GM19328 (cell line): Measurements from ENCODE around the gene SLC12A5.

ENCODE experiments used
- ATAC-seq: cut with Tn5 transposase; IDR thresholded peaks from one replicate; pipeline ENCODE4 v1.9.1; 2021; ENCODE audit warnings: mild to moderate bottlenecking, moderate library complexity; ENCODE audit not compliant: unreplicated experiment

The SLC12A5 gene

GRCh38 chr20:46006022-46006705 lies 22.9 kb upstream of the SLC12A5 start:
- ATAC-seq: no peak

- ATAC-seq: no peak
Observed at GRCh38 chr20:46006964-46007363, 22.1 kb upstream of the SLC12A5 start.

DNA sequence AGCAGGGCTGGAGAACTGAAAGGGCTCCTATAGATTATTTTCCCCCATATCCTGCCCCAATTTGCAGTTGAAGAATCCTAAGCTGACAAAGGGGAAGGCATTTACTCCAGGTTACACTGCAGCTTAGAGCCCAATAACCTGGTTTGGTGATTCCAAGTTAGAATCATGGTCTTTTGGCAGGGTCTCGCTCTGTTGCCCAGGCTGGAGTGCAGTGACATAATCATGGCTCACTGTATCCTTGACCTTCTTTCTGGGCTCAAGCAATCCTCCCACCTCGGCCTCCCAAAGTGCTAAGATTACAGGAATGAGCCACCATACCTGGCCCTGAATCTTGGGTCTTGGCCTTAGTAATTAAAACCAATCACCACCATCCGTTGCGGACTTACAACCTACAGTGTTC lies 21.3 kb upstream of the SLC12A5 start:
- no peak for ATAC-seq

GRCh38 chr20:46009816-46010215 lies 19.2 kb upstream of the SLC12A5 start:
- no peak for ATAC-seq

GRCh38 chr20:46010491-46011391 lies 18.3 kb upstream of the SLC12A5 start:
- no peak for ATAC-seq

DNA sequence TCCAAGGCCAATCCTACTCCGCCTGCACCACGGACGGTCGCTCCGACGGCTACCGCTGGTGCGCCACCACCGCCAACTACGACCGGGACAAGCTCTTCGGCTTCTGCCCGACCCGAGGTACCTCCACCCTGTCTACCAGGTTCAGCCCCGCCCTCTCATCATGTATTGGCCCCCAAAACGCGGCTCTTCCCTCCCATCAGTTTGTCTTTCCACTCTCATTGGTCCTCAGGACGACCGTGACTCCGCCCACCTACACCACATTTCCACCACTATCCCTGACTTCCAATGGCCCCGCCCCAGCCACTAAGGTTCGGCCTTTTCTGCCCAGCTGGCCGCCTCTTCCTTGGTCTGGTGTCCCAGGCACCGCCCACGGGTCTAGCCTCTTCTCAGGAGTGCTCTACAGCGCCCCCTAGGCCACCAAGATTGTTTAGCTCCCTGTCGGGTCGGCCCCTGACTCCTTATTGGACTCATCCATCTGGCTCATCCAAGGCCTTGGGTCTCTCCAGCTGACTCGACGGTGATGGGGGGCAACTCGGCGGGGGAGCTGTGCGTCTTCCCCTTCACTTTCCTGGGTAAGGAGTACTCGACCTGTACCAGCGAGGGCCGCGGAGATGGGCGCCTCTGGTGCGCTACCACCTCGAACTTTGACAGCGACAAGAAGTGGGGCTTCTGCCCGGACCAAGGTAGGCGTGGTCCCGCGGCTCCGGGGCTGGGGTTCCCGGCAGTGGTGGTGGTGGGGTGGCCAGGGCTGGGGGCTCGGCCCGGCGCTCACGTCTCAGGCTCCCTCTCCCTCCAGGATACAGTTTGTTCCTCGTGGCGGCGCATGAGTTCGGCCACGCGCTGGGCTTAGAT lies 17.2 kb upstream of the SLC12A5 start:
- ATAC-seq: no peak

DNA sequence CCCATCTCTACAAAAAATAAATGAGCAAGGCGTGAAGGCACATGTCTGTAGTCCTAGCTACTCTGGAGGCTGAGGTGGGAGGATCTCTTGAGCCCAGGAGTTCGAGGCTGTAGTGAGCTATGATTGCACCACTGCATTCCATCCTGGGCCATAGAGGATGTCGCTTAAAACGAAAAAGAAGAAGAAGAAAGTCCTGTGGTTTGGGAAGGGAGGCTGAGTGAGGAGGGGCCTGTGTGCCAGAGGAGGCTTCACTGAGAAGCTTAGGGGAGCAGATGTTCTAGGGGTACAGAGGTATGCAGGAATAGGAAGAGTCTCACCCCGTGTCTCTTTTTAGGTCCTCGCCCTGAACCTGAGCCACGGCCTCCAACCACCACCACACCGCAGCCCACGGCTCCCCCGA lies 16.1 kb upstream of the SLC12A5 start:
- ATAC-seq: no peak

- no peak for ATAC-seq
Observed at GRCh38 chr20:46013322-46013828, 15.6 kb upstream of the SLC12A5 start.

DNA sequence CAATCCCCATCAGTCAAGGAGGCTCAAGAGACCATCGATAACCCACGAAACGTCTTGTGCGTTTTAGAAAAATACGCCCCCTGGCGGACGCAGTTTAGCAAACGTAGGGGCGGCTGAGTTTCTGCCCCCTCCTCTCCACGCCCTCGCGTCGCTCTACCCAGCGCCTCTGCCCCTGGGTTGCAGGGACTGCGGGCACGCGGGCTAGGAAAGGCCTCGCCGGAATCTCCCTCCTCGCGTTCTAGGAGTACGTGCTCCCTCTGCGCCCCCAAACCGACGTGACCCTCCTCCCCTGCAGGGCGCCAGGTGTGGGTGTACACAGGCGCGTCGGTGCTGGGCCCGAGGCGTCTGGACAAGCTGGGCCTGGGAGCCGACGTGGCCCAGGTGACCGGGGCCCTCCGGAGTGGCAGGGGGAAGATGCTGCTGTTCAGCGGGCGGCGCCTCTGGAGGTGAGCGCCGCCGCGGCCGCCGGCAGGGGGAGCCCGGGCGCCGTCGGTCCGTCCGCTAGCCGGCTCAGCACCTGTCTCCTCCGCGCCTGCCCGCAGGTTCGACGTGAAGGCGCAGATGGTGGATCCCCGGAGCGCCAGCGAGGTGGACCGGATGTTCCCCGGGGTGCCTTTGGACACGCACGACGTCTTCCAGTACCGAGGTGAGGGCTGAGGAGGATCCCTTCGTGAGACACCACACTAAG lies 15.0 kb upstream of the SLC12A5 start:
- ATAC-seq: no peak

- no peak for ATAC-seq
Observed at GRCh38 chr20:46014517-46015396, 14.3 kb upstream of the SLC12A5 start.

DNA sequence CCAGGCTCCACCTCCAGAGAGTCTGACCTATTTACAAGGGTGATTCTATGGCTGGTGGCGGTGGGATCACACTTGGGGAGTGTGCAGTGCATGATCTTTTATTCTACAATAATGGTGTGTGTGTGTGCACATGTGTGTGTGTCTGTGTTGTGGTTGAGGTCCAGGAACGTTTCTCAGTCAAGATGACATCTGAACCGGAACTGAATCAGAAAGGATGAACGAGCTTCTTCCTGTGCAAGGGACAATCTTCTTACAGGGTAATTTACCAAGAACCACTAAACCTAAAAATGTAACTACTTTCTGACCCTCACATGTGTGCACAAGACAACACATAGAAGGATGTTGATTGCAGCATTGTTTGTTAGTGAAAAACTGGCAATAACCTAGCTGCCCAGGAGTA lies 11.7 kb upstream of the SLC12A5 start:
- ATAC-seq: no peak

- ATAC-seq: no peak
Observed at GRCh38 chr20:46018112-46018511, 10.9 kb upstream of the SLC12A5 start.

GRCh38 chr20:46018611-46019010 lies 10.4 kb upstream of the SLC12A5 start:
- no peak for ATAC-seq

- ATAC-seq: no peak
Observed at GRCh38 chr20:46020555-46020954, 8.5 kb upstream of the SLC12A5 start.

- ATAC-seq: no peak
Observed at GRCh38 chr20:46021361-46022359, 7.4 kb upstream of the SLC12A5 start.

GRCh38 chr20:46022411-46023147 lies 6.4 kb upstream of the SLC12A5 start:
- no peak for ATAC-seq

GRCh38 chr20:46023148-46023484 lies 5.9 kb upstream of the SLC12A5 start:
- no peak for ATAC-seq

- ATAC-seq: no peak
Observed at GRCh38 chr20:46023999-46024398, 5.0 kb upstream of the SLC12A5 start.
